CD8-positive, alpha-beta memory T cell (primary cell): ENCODE results near the gene SWAP70. TPM values are rescaled to one million over a fixed set of nuclear protein-coding genes. Genes with fewer than 3 reads are reported as not detected.

Source experiments
- CTCF ChIA-PET: fragments of 350-600 bp; sonication (Branson Sonifier 250); formaldehyde crosslinking; loops from one replicate; lab custom pipeline; 2021; ENCODE audit warnings: antibody characterized with exemption; lab: Charles Lee
- POLR2A ChIA-PET: fragments of 350-600 bp; sonication (Branson Sonifier 250); formaldehyde crosslinking; loops from one replicate; lab custom pipeline; 2021; ENCODE audit warnings: antibody characterized with exemption; lab: Charles Lee
- DNase-seq, 5 donors: peaks; one replicate each; pipeline versions ENCODE4 v3.0.0 to v3.0.0-alpha.2; 2020 to 2022; ENCODE audit warnings: mixed read lengths in 1 of 5
- H3K27ac ChIP-seq: one replicate; pipeline ENCODE4 v1.7.0; 2013; ENCODE audit warnings: low read depth, mild to moderate bottlenecking, low read length, moderate library complexity
- H3K27me3 ChIP-seq: 2 replicates; pipeline ENCODE4 v1.7.0; 2013; ENCODE audit warnings: low read length, mild to moderate bottlenecking; ENCODE audit not compliant: insufficient read depth, poor library complexity, severe bottlenecking
- H3K36me3 ChIP-seq: 2 replicates; pipeline ENCODE4 v1.7.0; 2013; ENCODE audit warnings: mild to moderate bottlenecking, low read length, moderate library complexity; ENCODE audit not compliant: insufficient read depth
- H3K4me1 ChIP-seq: 2 replicates; pipeline ENCODE4 v1.7.0; 2013; ENCODE audit warnings: mild to moderate bottlenecking, low read length, moderate library complexity; ENCODE audit not compliant: insufficient read depth
- H3K4me3 ChIP-seq: 2 replicates; pipeline ENCODE4 v1.7.0; 2013; ENCODE audit warnings: mild to moderate bottlenecking, low read length
- H3K9me3 ChIP-seq: 2 replicates; pipeline ENCODE4 v1.7.0; 2013; ENCODE audit warnings: mild to moderate bottlenecking, low read length
- H3K27ac Mint-ChIP-seq, 8 donors: one replicate each; pipeline ENCODE4 v1.8.0; 2020 to 2021; ENCODE audit warnings: mixed read lengths in 8 of 8, mild to moderate bottlenecking in 6 of 8, inconsistent platforms in 3 of 8, moderate library complexity in 3 of 8
- H3K27me3 Mint-ChIP-seq, 2 donors: one replicate each; pipeline ENCODE4 v1.8.0; 2020 to 2021; ENCODE audit warnings: mixed read lengths in 2 of 2, mild to moderate bottlenecking in 1 of 2, moderate library complexity in 1 of 2
- H3K36me3 Mint-ChIP-seq, 3 donors: one replicate each; pipeline ENCODE4 v1.8.0; 2020 to 2021; ENCODE audit warnings: mixed read lengths in 3 of 3, inconsistent platforms in 1 of 3, mild to moderate bottlenecking in 1 of 3
- H3K4me1 Mint-ChIP-seq, 3 donors: one replicate each; pipeline ENCODE4 v1.8.0; 2020 to 2021; ENCODE audit warnings: mixed read lengths in 3 of 3, inconsistent platforms in 1 of 3, mild to moderate bottlenecking in 1 of 3
- H3K4me3 Mint-ChIP-seq, 7 donors: one replicate each; pipeline ENCODE4 v1.8.0; 2020 to 2021; ENCODE audit warnings: mixed read lengths in 7 of 7, mild to moderate bottlenecking in 6 of 7, moderate library complexity in 4 of 7, inconsistent platforms in 2 of 7
- H3K9me3 Mint-ChIP-seq, 5 donors: one replicate each; pipeline ENCODE4 v1.8.0; 2020 to 2022; ENCODE audit warnings: mixed read lengths in 5 of 5, mild to moderate bottlenecking in 3 of 5, moderate library complexity in 2 of 5, inconsistent platforms in 1 of 5
- polyA plus RNA-seq: library from polyadenylated mRNA; unstranded; fragments of 300-500 nt; fragmentation: Illumina TruSeq; gene quantifications from one replicate; pipeline ENCODE4 v1.2.3, GENCODE V29; 2021
- total RNA-seq, 2 experiments: library from RNA; stranded (reverse); gene quantifications; one replicate each; pipeline ENCODE4 v1.2.3, GENCODE V29; 2021

Gene SWAP70
- total and polyA plus RNA-seq, 3 experiments from 2014 or later, result 5.8 to 7.8 (median 7.8) TPM

DNA sequence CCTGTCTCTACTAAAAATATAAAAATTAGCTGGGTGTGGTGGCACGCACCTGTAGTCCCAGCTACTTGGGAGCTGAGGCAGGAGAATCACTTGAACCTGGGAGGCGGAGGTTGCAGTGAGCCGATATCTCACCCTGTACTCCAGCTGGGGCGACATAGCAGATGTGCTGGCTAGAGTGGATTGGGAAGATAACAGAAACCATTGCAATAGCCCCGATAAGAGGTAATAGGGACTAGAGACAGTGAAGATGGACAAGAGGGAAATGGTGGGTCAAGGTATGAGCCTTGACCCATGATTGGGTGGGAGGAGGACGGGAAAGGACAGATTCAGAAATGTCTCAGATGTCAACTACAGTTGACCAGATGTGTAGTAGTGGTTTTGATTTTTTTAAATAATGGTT, 6.1 kb downstream of the SWAP70 start:
- ChIA-PET CTCF (no interaction called here), POLR2A (interaction anchor here (0.6 kb wide), 1 partner anchor 355 kb away, joined by 3 read pairs; the partner anchor contains the start of gene TMEM41B)
- no peaks in the 10 kb centered on the region for H3K36me3 ChIP-seq

GRCh38 chr11:9672288-9672916, 8.5 kb downstream of the SWAP70 start:
- POLR2A ChIA-PET, result no interaction called here
- H3K4me1 ChIP-seq, result no peaks in the 10 kb centered on the region
- no peaks in the 10 kb centered on the region for H3K36me3 ChIP-seq
- H3K27me3 ChIP-seq, result no peaks in the 10 kb centered on the region
- CTCF ChIA-PET, result no interaction called here
- H3K9me3 ChIP-seq, result no peaks in the 10 kb centered on the region
- Mint-ChIP-seq H3K9me3 (peaks cover 0 to under 1% (median 0%) of the 10 kb centered on the region in 5 donors), H3K27ac (no peak overlapping the region), H3K27me3 (no peaks in the 10 kb centered on the region), H3K36me3 (peaks cover 0 to 2% (median 0%) of the 10 kb centered on the region in 3 donors), H3K4me3 (no peak overlapping the region), H3K4me1 (peaks cover 0 to 10% (median 2%) of the 10 kb centered on the region in 3 donors)
- DNase-seq, result no peak
- no peak overlapping the region for H3K4me3 ChIP-seq
- H3K27ac ChIP-seq, result no peak overlapping the region

More for the DNA sequence above, 6.1 kb downstream of the SWAP70 start:
- no peaks in the 10 kb centered on the region for H3K27me3 ChIP-seq
- no peak overlapping the region for H3K4me3 ChIP-seq
- H3K4me1 Mint-ChIP-seq, result peaks cover 6 to 9% (median 7%) of the 10 kb centered on the region in 3 donors
- H3K36me3 Mint-ChIP-seq, result peaks cover 0 to 8% (median 2%) of the 10 kb centered on the region in 3 donors
- peaks cover 7 to 13% (median 7%) of the 10 kb centered on the region in 5 donors for H3K9me3 Mint-ChIP-seq
- peaks cover 0 to 3% of the 10 kb centered on the region in 2 donors for H3K27me3 Mint-ChIP-seq
- peaks cover 1% of the 10 kb centered on the region for H3K4me1 ChIP-seq
- H3K27ac ChIP-seq, result no peak overlapping the region
- H3K4me3 Mint-ChIP-seq, result no peak overlapping the region
- no peaks in the 10 kb centered on the region for H3K9me3 ChIP-seq
- no peak for DNase-seq
- no peak overlapping the region for H3K27ac Mint-ChIP-seq

GRCh38 chr11:9672918-9673317, 9.0 kb downstream of the SWAP70 start:
- Histone ChIP-seq H3K27me3 (no peaks in the 10 kb centered on the region), H3K4me1 (no peaks in the 10 kb centered on the region), H3K4me3 (no peak overlapping the region), H3K9me3 (no peaks in the 10 kb centered on the region), H3K27ac (no peak overlapping the region), H3K36me3 (no peaks in the 10 kb centered on the region)
- Mint-ChIP-seq H3K27me3 (no peaks in the 10 kb centered on the region), H3K27ac (no peak overlapping the region), H3K36me3 (peaks cover 0 to 2% (median 0%) of the 10 kb centered on the region in 3 donors), H3K9me3 (no peaks in the 10 kb centered on the region), H3K4me1 (peaks cover 0 to 10% (median 2%) of the 10 kb centered on the region in 3 donors), H3K4me3 (no peak overlapping the region)
- ChIA-PET POLR2A (no interaction called here), CTCF (no interaction called here)
- DNase-seq, result no peak

GRCh38 chr11:9675691-9676090, 11.8 kb downstream of the SWAP70 start:
- Mint-ChIP-seq H3K4me3 (no peak overlapping the region), H3K4me1 (peaks cover 0 to 3% (median 0%) of the 10 kb centered on the region in 3 donors), H3K36me3 (peaks cover 0 to 2% (median 0%) of the 10 kb centered on the region in 3 donors), H3K9me3 (no peaks in the 10 kb centered on the region), H3K27me3 (no peaks in the 10 kb centered on the region), H3K27ac (peak overlapping the region in 1 of 8 donors; percentile 25)
- no peaks in the 10 kb centered on the region for H3K27me3 ChIP-seq
- POLR2A ChIA-PET, result no interaction called here
- no peak overlapping the region for H3K27ac ChIP-seq
- CTCF ChIA-PET, result no interaction called here
- H3K9me3 ChIP-seq, result no peaks in the 10 kb centered on the region
- DNase-seq, result no peak
- no peaks in the 10 kb centered on the region for H3K4me1 ChIP-seq
- H3K4me3 ChIP-seq, result no peak overlapping the region
- no peaks in the 10 kb centered on the region for H3K36me3 ChIP-seq

GRCh38 chr11:9677951-9678350, 14.1 kb downstream of the SWAP70 start:
- Histone ChIP-seq H3K9me3 (no peaks in the 10 kb centered on the region), H3K36me3 (no peaks in the 10 kb centered on the region), H3K27me3 (no peaks in the 10 kb centered on the region), H3K27ac (no peak overlapping the region), H3K4me1 (no peaks in the 10 kb centered on the region), H3K4me3 (no peak overlapping the region)
- Mint-ChIP-seq H3K9me3 (no peaks in the 10 kb centered on the region), H3K4me1 (peaks cover 0 to 3% (median 0%) of the 10 kb centered on the region in 3 donors), H3K4me3 (no peak overlapping the region), H3K27me3 (no peaks in the 10 kb centered on the region), H3K27ac (no peak overlapping the region), H3K36me3 (peaks cover 0 to 2% (median 0%) of the 10 kb centered on the region in 3 donors)
- ChIA-PET CTCF (no interaction called here), POLR2A (no interaction called here)
- no peak for DNase-seq

DNA sequence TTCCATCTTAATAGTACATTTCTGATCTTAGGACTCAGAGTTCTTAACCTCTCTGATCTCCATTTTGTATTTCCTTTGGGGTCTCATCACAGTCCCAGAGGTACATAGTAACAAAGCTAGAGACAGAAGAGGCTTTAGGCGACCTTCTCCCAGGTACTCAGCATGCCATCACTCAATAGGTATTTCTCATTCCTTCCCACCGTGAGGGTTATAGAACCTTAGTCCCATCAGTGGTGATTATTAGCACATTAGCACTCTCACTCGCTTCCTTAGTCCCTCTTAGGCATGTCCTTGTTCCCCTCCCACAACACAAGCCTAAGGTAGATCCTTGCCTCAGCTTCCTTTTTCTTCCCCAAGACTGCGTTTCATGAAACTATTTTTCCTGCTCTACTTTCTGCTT, 14.7 kb downstream of the SWAP70 start:
- no peaks in the 10 kb centered on the region for H3K9me3 Mint-ChIP-seq
- POLR2A ChIA-PET, result no interaction called here
- H3K4me1 Mint-ChIP-seq, result peaks cover 0 to 3% (median 0%) of the 10 kb centered on the region in 3 donors
- no peak overlapping the region for H3K4me3 ChIP-seq
- no peak overlapping the region for H3K4me3 Mint-ChIP-seq
- peaks cover 0 to under 1% (median 0%) of the 10 kb centered on the region in 3 donors for H3K36me3 Mint-ChIP-seq
- H3K9me3 ChIP-seq, result no peaks in the 10 kb centered on the region
- CTCF ChIA-PET, result no interaction called here
- no peaks in the 10 kb centered on the region for H3K27me3 ChIP-seq
- no peaks in the 10 kb centered on the region for H3K4me1 ChIP-seq
- no peak overlapping the region for H3K27ac ChIP-seq
- no peak for DNase-seq
- no peaks in the 10 kb centered on the region for H3K36me3 ChIP-seq
- no peaks in the 10 kb centered on the region for H3K27me3 Mint-ChIP-seq
- H3K27ac Mint-ChIP-seq, result no peak overlapping the region

DNA sequence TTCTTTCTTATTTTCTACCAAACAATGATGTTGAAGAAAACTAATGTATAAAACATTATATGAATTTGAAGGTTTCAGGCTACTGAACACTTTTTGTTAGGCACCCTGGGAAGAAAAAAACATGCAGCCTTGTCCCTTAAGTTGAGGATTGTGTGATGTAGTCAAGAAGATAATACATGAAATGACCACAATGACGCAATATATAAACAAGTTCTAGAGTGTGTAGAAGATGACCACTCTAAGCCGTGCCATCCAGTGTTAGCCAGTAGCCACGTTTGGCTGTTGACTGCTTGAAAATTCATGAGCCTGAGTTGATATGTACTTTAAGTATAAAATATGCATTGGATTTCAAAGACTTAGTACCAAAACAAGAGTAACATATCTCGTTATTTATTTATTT, 16.2 kb downstream of the SWAP70 start:
- no peaks in the 10 kb centered on the region for H3K36me3 ChIP-seq
- Mint-ChIP-seq H3K4me1 (peaks cover 0 to 3% (median 0%) of the 10 kb centered on the region in 3 donors), H3K9me3 (no peaks in the 10 kb centered on the region), H3K4me3 (no peak overlapping the region), H3K27ac (no peak overlapping the region), H3K36me3 (peaks cover 0 to 2% (median 0%) of the 10 kb centered on the region in 3 donors), H3K27me3 (peaks cover 0 to 2% of the 10 kb centered on the region in 2 donors)
- no peak overlapping the region for H3K4me3 ChIP-seq
- H3K9me3 ChIP-seq, result no peaks in the 10 kb centered on the region
- no peak overlapping the region for H3K27ac ChIP-seq
- no peaks in the 10 kb centered on the region for H3K27me3 ChIP-seq
- DNase-seq, result no peak
- H3K4me1 ChIP-seq, result no peaks in the 10 kb centered on the region
- ChIA-PET CTCF (no interaction called here), POLR2A (no interaction called here)

DNA sequence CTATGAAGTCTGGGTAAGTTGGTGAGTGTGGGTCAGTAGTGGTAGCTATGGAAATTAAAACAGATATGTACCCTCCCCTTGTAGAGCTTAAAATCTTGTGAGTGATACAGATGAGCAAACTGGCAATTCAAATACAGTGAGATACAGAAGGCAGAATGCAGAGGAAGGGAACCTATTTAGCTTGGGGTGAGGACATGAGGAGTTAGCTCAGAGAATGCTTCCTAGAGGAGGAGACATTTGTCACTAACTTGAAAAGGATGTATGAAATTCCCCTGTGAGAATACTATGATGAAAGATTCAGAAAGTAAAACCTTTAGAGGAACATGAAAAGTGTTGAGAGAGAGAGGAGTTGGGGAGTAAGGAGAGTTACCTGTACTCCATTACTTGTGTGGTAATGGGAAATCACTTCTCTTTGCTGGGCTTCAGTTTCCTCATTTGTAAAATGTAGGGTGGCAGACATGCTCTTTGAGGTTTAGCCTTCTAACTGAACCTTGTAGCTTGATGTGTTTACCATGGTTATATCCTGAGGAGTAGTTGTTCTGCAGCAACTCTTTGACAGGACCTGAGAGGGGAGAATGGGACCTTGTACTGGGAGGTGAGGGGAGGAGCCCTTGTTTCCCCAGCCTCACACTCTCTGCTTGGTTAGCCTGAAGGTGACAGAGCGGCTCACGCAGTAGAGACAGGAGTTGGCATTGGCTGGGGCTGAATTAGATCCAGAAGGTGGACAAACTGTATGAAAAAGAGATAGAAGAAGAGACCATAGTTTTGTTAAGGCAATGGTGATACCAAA, 17.9 kb downstream of the SWAP70 start:
- Histone ChIP-seq H3K9me3 (no peaks in the 10 kb centered on the region), H3K4me1 (no peaks in the 10 kb centered on the region), H3K36me3 (no peaks in the 10 kb centered on the region), H3K4me3 (no peak overlapping the region), H3K27me3 (no peaks in the 10 kb centered on the region), H3K27ac (no peak overlapping the region)
- Mint-ChIP-seq H3K27ac (no peak overlapping the region), H3K36me3 (peaks cover 0 to 2% (median 0%) of the 10 kb centered on the region in 3 donors), H3K9me3 (no peaks in the 10 kb centered on the region), H3K4me1 (no peaks in the 10 kb centered on the region), H3K4me3 (no peak overlapping the region), H3K27me3 (peaks cover 0 to 2% of the 10 kb centered on the region in 2 donors)
- CTCF ChIA-PET, result no interaction called here
- no peak for DNase-seq
- POLR2A ChIA-PET, result no interaction called here
